ENCODE measurements around the gene MAPK1. TPM values are rescaled to one million over a fixed set of nuclear protein-coding genes. Genes with fewer than 3 reads are reported as not detected.

Gene MAPK1
- total and polyA plus RNA-seq, 2 experiments from 2014 or later = 72.3 to 76.0 TPM

DNA sequence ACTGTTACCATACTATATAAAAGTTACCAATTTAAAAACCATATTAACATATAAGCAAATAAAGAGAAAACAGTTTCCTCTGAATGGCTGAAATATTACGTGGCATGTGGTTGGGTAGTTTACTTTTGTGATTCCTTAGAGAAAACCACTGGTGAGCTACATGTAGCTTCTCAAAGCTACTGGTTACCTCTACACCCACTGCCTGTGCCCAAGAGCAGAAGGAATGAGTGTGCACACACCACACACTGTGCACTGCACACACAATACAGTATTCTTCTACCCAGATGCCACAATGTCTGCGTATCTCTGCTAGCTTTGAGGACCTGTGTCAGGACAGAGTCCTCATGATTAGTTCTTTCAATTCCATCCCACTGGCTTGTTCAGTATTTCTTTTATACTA is 106.4 kb downstream of the MAPK1 start:
- peaks cover 26% of the 10 kb centered on the region for H3F3A ChIP-seq (ENCODE audit: insufficient read depth)
- no peak overlapping the region for H3K9ac ChIP-seq
- in situ Hi-C loops (cut with MboI) = no loop called here
- no peak overlapping the region for H3K4me2 ChIP-seq (ENCODE audit: unreplicated experiment)
- no peaks in the 10 kb centered on the region for H3K9me3 ChIP-seq (ENCODE audit: low read depth)
- no peaks in the 10 kb centered on the region; the same call in 1 of the 2 replicates for H4K20me1 ChIP-seq (ENCODE audit: insufficient read depth)
- peaks cover 31% of the 10 kb centered on the region for H3K36me3 ChIP-seq (ENCODE audit: low read depth)
- no peak overlapping the region for H2AFZ ChIP-seq
- H3K27me3 ChIP-seq (replicated peaks; ENCODE audit: insufficient read depth) = no peaks in the 10 kb centered on the region
- no peaks in the 10 kb centered on the region for H3K9me2 ChIP-seq (ENCODE audit: insufficient read depth)
- H3K27ac ChIP-seq = no peak overlapping the region
- TF ChIP-seq EZH2phosphoT487 (IDR thresholded peaks at IDR 0.05; ENCODE audit: insufficient read depth, low read depth) (no peak), EZH2 (IDR thresholded peaks at IDR 0.05; ENCODE audit: insufficient read depth, poor library complexity, severe bottlenecking) (no peak)
- DNase-seq = no peak
- H3K4me3 ChIP-seq = no peak overlapping the region
- WGBS, 2 experiments (ENCODE audit: low coverage in 1 of 2, low lambda C conversion rate in 2 of 2, missing lambda C conversion rate in 2 of 2) = 94 to 100% methylated on average over 2 of the region's 2 CpGs
- peaks cover 10% of the 10 kb centered on the region for H3K4me1 ChIP-seq (ENCODE audit: insufficient read depth)
- no peaks in the 10 kb centered on the region for H3K79me2 ChIP-seq (ENCODE audit: insufficient read depth)

DNA sequence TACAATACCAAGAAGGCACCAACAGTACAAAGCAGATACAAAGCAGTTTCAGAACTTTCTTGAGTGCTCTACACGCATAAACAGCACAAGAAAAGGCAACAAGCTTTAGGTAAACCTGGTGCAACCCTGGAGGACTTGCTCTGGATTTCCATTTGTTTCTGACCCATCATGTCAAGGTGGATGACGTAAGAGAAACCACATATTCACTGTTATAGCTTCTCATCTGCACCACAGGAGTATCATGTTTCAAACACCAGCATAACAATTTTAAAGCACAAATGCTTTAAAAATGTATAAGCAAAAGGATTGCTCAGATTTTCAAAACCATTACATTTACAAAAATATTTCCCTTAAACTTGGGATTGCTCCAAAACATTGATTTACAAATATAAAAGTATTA is 106.8 kb downstream of the MAPK1 start:
- Histone ChIP-seq H3K79me2 (ENCODE audit: insufficient read depth) (no peaks in the 10 kb centered on the region), H3K4me3 (no peak overlapping the region), H2AFZ (no peak overlapping the region), H3K27ac (no peak overlapping the region), H3K9me2 (ENCODE audit: insufficient read depth) (no peaks in the 10 kb centered on the region), H4K20me1 (ENCODE audit: insufficient read depth) (no peaks in the 10 kb centered on the region; the same call in 1 of the 2 replicates), H3K4me1 (ENCODE audit: insufficient read depth) (peaks cover 13% of the 10 kb centered on the region), H3K9ac (no peak overlapping the region), H3F3A (ENCODE audit: insufficient read depth) (peaks cover 28% of the 10 kb centered on the region), H3K4me2 (ENCODE audit: unreplicated experiment) (no peak overlapping the region), H3K27me3 (replicated peaks; ENCODE audit: insufficient read depth) (no peaks in the 10 kb centered on the region), H3K9me3 (ENCODE audit: low read depth) (no peaks in the 10 kb centered on the region), H3K36me3 (ENCODE audit: low read depth) (peaks cover 31% of the 10 kb centered on the region)
- in situ Hi-C loops (cut with MboI) = no loop called here
- peak; percentile 46 for DNase-seq
- no peak for TF ChIP-seq EZH2 (IDR thresholded peaks at IDR 0.05; ENCODE audit: insufficient read depth, poor library complexity, severe bottlenecking)
- no peak for TF ChIP-seq EZH2phosphoT487 (IDR thresholded peaks at IDR 0.05; ENCODE audit: insufficient read depth, low read depth)
- 91 to 94% methylated on average over 2 of the region's 2 CpGs for WGBS, 2 experiments (ENCODE audit: low coverage in 1 of 2, low lambda C conversion rate in 2 of 2, missing lambda C conversion rate in 2 of 2)

DNA sequence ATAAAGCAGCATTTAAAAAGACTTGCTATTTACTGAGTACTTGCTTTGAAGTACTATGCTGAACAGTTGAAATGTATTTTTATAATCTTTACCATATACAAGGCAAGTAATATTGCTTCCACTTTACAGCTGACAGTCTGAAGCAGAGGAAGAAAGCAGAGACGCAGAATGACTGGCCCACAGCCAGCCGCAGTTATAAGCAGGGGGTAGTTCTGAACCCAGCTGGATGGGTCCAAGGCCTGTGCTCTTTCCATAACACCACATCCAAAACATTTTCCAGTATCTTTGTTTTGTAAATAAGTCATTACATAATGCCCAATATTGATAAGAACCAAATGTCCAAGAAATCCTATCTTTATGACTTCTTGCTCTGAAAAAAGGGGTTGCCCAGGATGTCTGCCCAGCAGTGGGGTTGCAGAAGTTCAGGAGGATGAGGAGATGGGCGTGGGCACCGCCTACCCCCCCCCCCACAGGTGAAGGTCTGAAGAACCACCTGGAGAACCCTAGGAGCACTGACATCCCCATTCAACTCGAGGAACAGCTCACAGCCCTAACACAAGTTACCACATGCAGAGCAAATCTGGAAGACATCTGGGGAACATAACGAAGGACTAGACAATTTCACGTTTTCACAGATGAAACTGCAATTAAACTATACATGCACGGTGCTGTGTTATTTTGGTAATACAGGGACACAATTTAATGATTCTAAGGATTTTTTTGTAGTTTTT is 107.6 kb downstream of the MAPK1 start:
- no peak overlapping the region for H3K4me2 ChIP-seq (ENCODE audit: unreplicated experiment)
- no peaks in the 10 kb centered on the region for H3K9me2 ChIP-seq (ENCODE audit: insufficient read depth)
- H3K36me3 ChIP-seq (ENCODE audit: low read depth) = peaks cover 26% of the 10 kb centered on the region
- H3K9me3 ChIP-seq (ENCODE audit: low read depth) = no peaks in the 10 kb centered on the region
- in situ Hi-C loops (cut with MboI) = no loop called here
- TF ChIP-seq EZH2phosphoT487 (IDR thresholded peaks at IDR 0.05; ENCODE audit: insufficient read depth, low read depth) = no peak
- TF ChIP-seq EZH2 (IDR thresholded peaks at IDR 0.05; ENCODE audit: insufficient read depth, poor library complexity, severe bottlenecking) = no peak
- no peak overlapping the region for H3K4me3 ChIP-seq
- H3K27ac ChIP-seq = no peak overlapping the region
- no peaks in the 10 kb centered on the region for H3K79me2 ChIP-seq (ENCODE audit: insufficient read depth)
- no peak for DNase-seq
- no peaks in the 10 kb centered on the region; the same call in 1 of the 2 replicates for H4K20me1 ChIP-seq (ENCODE audit: insufficient read depth)
- no peaks in the 10 kb centered on the region for H3K27me3 ChIP-seq (replicated peaks; ENCODE audit: insufficient read depth)
- peaks cover 37% of the 10 kb centered on the region for H3F3A ChIP-seq (ENCODE audit: insufficient read depth)
- H3K4me1 ChIP-seq (ENCODE audit: insufficient read depth) = peaks cover 22% of the 10 kb centered on the region
- H3K9ac ChIP-seq = no peak overlapping the region
- WGBS, 2 experiments (ENCODE audit: low coverage in 1 of 2, low lambda C conversion rate in 2 of 2, missing lambda C conversion rate in 2 of 2) = 52 to 59% methylated on average over 8 of the region's 8 CpGs
- H2AFZ ChIP-seq = no peak overlapping the region

DNA sequence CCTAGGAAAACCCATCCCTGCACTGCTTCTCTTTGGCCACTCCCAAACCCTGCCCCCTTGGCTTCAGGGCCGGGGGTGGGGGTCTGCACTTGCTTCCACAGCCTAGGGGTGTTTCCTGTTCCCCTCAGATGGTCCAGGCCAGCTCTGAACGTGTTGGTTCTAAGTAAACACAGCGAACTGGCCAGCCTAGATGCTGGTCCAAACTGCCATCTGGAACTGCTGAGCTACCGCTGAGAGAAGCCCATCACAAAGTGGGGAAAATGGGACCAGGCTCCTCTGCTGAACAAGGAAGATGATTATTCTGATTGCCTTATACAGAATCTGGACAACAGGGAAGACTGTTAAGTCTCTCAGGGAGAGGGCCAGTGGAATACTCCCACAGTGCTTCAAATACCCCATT is 108.4 kb downstream of the MAPK1 start:
- no peak overlapping the region for H3K27ac ChIP-seq

More for the DNA sequence above, 108.4 kb downstream of the MAPK1 start:
- peaks cover 39% of the 10 kb centered on the region for H3F3A ChIP-seq (ENCODE audit: insufficient read depth)
- H3K9me2 ChIP-seq (ENCODE audit: insufficient read depth) = no peaks in the 10 kb centered on the region
- no peaks in the 10 kb centered on the region for H3K27me3 ChIP-seq (replicated peaks; ENCODE audit: insufficient read depth)
- no peak overlapping the region for H2AFZ ChIP-seq
- no peaks in the 10 kb centered on the region for H3K79me2 ChIP-seq (ENCODE audit: insufficient read depth)
- no peak overlapping the region for H3K9ac ChIP-seq
- in situ Hi-C loops (cut with MboI) = no loop called here
- no peaks in the 10 kb centered on the region; the same call in 1 of the 2 replicates for H4K20me1 ChIP-seq (ENCODE audit: insufficient read depth)
- no peak overlapping the region for H3K4me2 ChIP-seq (ENCODE audit: unreplicated experiment)
- H3K4me1 ChIP-seq (ENCODE audit: insufficient read depth) = peaks cover 28% of the 10 kb centered on the region
- no peak for DNase-seq
- WGBS, 2 experiments (ENCODE audit: low coverage in 1 of 2, low lambda C conversion rate in 2 of 2, missing lambda C conversion rate in 2 of 2) = 55 to 60% methylated on average over 4 of the region's 4 CpGs
- peaks cover 26% of the 10 kb centered on the region for H3K36me3 ChIP-seq (ENCODE audit: low read depth)
- H3K9me3 ChIP-seq (ENCODE audit: low read depth) = no peaks in the 10 kb centered on the region
- no peak overlapping the region for H3K4me3 ChIP-seq
- TF ChIP-seq EZH2 (IDR thresholded peaks at IDR 0.05; ENCODE audit: insufficient read depth, poor library complexity, severe bottlenecking) = no peak
- no peak for TF ChIP-seq EZH2phosphoT487 (IDR thresholded peaks at IDR 0.05; ENCODE audit: insufficient read depth, low read depth)
